HepG2 (cell line): ENCODE results near the gene KAT7. TPM values are rescaled to one million over a fixed set of nuclear protein-coding genes. Genes with fewer than 3 reads are reported as not detected.

Experiments used
- ATAC-seq: fragments of 200-7000 bp; cut with Tn5 transposase; 3 replicates; pipeline ENCODE4 v1.9.1; 2020; ENCODE audit warnings: mild to moderate bottlenecking, moderate library complexity
- BruUV-seq: library from RNA; stranded (reverse); fragments of 400-500 nt; replicated peaks from 2 replicates; lab custom pipeline; 2021; lab: Mats Ljungman, UMichigan
- CTCF ChIA-PET: fragments of 300-600 bp; formaldehyde crosslinking; extraction: SDS; loops from one replicate; lab custom pipeline; 2021; ENCODE audit warnings: low total read pairs, inconsistent platforms, low intra/inter-chr PET ratio; lab: Yijun Ruan, JAX
- POLR2A ChIA-PET: fragments of 350-600 bp; sonication (Branson Sonifier 250); formaldehyde crosslinking; loops from one replicate; lab custom pipeline; 2020; ENCODE audit warnings: antibody characterized with exemption, inconsistent platforms; lab: Yijun Ruan, JAX
- DNase-seq: peaks from one replicate; pipeline ENCODE4 v3.0.0-alpha.2; 2015; ENCODE audit warnings: low spot score
- FAIRE-seq: peaks from 3 replicates; lab custom pipeline; 2011; peaks lifted over from hg19 to GRCh38; lab: Jason Lieb, UNC
- H2AFZ ChIP-seq: one replicate; pipeline ENCODE4 v1.6.1; 2011; ENCODE audit warnings: low read length, inconsistent platforms
- H3K27ac ChIP-seq: fragments of 300-600 bp; 3 replicates; pipeline ENCODE4 v1.8.0; 2011; ENCODE audit warnings: mixed run types, mild to moderate bottlenecking, mixed read lengths, low read length, inconsistent platforms; ENCODE audit not compliant: insufficient read depth; ENCODE audit errors: extremely low read length
- H3K27me3 ChIP-seq, 2 experiments: fragments of 200-600 bp in 1 of 2; 2 replicates in 1 of 2; 3 replicates in 1 of 2; pipeline versions ENCODE4 v1.6.0 to v1.8.0; 2011; ENCODE audit warnings: low read length in 2 of 2, mild to moderate bottlenecking in 2 of 2, moderate library complexity in 2 of 2, inconsistent platforms in 1 of 2; ENCODE audit not compliant: insufficient read depth in 2 of 2, control insufficient read depth in 1 of 2
- H3K36me3 ChIP-seq, 2 experiments: fragments of 200-600 bp in 1 of 2; replicated peaks in 1 of 2; 2 replicates in 1 of 2; 3 replicates in 1 of 2; pipeline versions ENCODE4 v1.5.1 to v1.8.0; 2011; ENCODE audit warnings: low read length in 2 of 2, inconsistent platforms in 1 of 2; ENCODE audit not compliant: insufficient read depth in 2 of 2, control insufficient read depth in 1 of 2
- H3K4me1 ChIP-seq: 2 replicates; pipeline ENCODE4 v1.5.1; 2012; ENCODE audit warnings: low read length, inconsistent platforms; ENCODE audit not compliant: insufficient read depth
- H3K4me2 ChIP-seq: 2 replicates; pipeline ENCODE4 v1.6.0; 2011; ENCODE audit warnings: low read depth, low read length, inconsistent platforms
- H3K4me3 ChIP-seq, 3 experiments: fragments of 200-600 bp in 1 of 3; sonication (generic), shearing (Covaris generic) in 1 of 3; replicated peaks in 1 of 3; 2 replicates each; pipeline ENCODE4 v1.5.1; 2011 to 2016; ENCODE audit warnings: low read length in 3 of 3, inconsistent platforms in 2 of 3, low read depth in 2 of 3, mild to moderate bottlenecking in 2 of 3, control low read depth in 1 of 3, mixed read lengths in 1 of 3; ENCODE audit not compliant: insufficient read depth in 1 of 3
- H3K79me2 ChIP-seq: one replicate; pipeline ENCODE4 v1.6.1; 2011; ENCODE audit warnings: low read length, inconsistent platforms; ENCODE audit not compliant: insufficient read depth
- H3K9ac ChIP-seq: 2 replicates; pipeline ENCODE4 v1.6.0; 2011; ENCODE audit warnings: mild to moderate bottlenecking, low read depth, low read length, inconsistent platforms; ENCODE audit not compliant: insufficient read depth
- H3K9me3 ChIP-seq: 2 replicates; pipeline ENCODE4 v1.5.1; 2012; ENCODE audit warnings: mild to moderate bottlenecking, low read length
- H4K20me1 ChIP-seq: 2 replicates; pipeline ENCODE4 v1.6.0; 2011; ENCODE audit warnings: inconsistent platforms, mild to moderate bottlenecking, low read length, moderate library complexity; ENCODE audit not compliant: insufficient read depth
- AGO2 ChIP-seq: fragments of 200-400 bp; formaldehyde crosslinking; optimal IDR thresholded peaks from 2 replicates; pipeline ENCODE3; 2017; ENCODE audit warnings: mild to moderate bottlenecking, low read depth, low read length, moderate library complexity
- AKAP8 ChIP-seq: sonication (generic); formaldehyde crosslinking; IDR thresholded peaks from 2 replicates; pipeline ENCODE4 v1.5.1; 2020; ENCODE audit warnings: mild to moderate bottlenecking, missing genetic modification reagents
- BCL6 ChIP-seq: IDR thresholded peaks from 2 replicates; pipeline ENCODE4 v1.6.1; 2016; ENCODE audit warnings: missing genetic modification reagents, missing compliant biosample characterization
- CENPX ChIP-seq: sonication (generic); formaldehyde crosslinking; IDR thresholded peaks from 2 replicates; pipeline ENCODE4 v1.9.0; 2021; ENCODE audit warnings: mild to moderate bottlenecking, missing genetic modification reagents, moderate library complexity
- ERF ChIP-seq: IDR thresholded peaks from 2 replicates; pipeline ENCODE4 v1.6.1; 2018; ENCODE audit warnings: missing biosample characterization, missing genetic modification reagents
- HDAC1 ChIP-seq: sonication (generic); formaldehyde crosslinking; IDR thresholded peaks from 2 replicates; pipeline ENCODE4 v1.5.1; 2020; ENCODE audit warnings: mild to moderate bottlenecking, missing genetic modification reagents
- KDM5B ChIP-seq: sonication (generic); formaldehyde crosslinking; IDR thresholded peaks from 2 replicates; pipeline ENCODE4 v1.4.0; 2020; ENCODE audit warnings: missing genetic modification reagents, mild to moderate bottlenecking, borderline replicate concordance
- KLF13 ChIP-seq: sonication (generic); formaldehyde crosslinking; IDR thresholded peaks from 2 replicates; pipeline ENCODE4 v1.4.0; 2020; ENCODE audit warnings: mild to moderate bottlenecking, missing genetic modification reagents
- MED1 ChIP-seq: sonication (generic); formaldehyde crosslinking; IDR thresholded peaks from 2 replicates; pipeline ENCODE4 v1.4.0; 2020; ENCODE audit warnings: missing genetic modification reagents
- MTF1 ChIP-seq: sonication (generic); formaldehyde crosslinking; IDR thresholded peaks from 2 replicates; pipeline ENCODE4 v1.5.0; 2020; ENCODE audit warnings: missing genetic modification reagents
- NFRKB ChIP-seq: fragments of 450-650 bp; IDR thresholded peaks from 2 replicates; pipeline ENCODE4 v1.6.1; 2017
- RFX1 ChIP-seq: fragments of 450-650 bp; IDR thresholded peaks from 2 replicates; pipeline ENCODE4 v1.6.1; 2017
- SATB2 ChIP-seq: sonication (generic); formaldehyde crosslinking; IDR thresholded peaks from 2 replicates; pipeline ENCODE4 v1.5.0; 2020; ENCODE audit warnings: missing genetic modification reagents
- TARDBP ChIP-seq: sonication (generic); formaldehyde crosslinking; IDR thresholded peaks from 2 replicates; pipeline ENCODE4 v1.8.0; 2022; ENCODE audit warnings: mild to moderate bottlenecking, missing genetic modification reagents
- TBX2 ChIP-seq: sonication (generic); formaldehyde crosslinking; IDR thresholded peaks from 2 replicates; pipeline ENCODE4 v1.5.0; 2020; ENCODE audit warnings: missing genetic modification reagents, mild to moderate bottlenecking, borderline replicate concordance
- TIGD3 ChIP-seq: sonication (generic); formaldehyde crosslinking; IDR thresholded peaks from 2 replicates; pipeline ENCODE4 v1.5.1; 2020; ENCODE audit warnings: mild to moderate bottlenecking, missing genetic modification reagents, borderline replicate concordance
- ZFY ChIP-seq: sonication (generic); formaldehyde crosslinking; IDR thresholded peaks from 2 replicates; pipeline ENCODE4 v1.4.0; 2020; ENCODE audit warnings: missing genetic modification reagents
- ZNF142 ChIP-seq: sonication (generic); formaldehyde crosslinking; IDR thresholded peaks from 2 replicates; pipeline ENCODE4 v1.4.0; 2020; ENCODE audit warnings: missing genetic modification reagents
- ZNF530 ChIP-seq: sonication (generic); formaldehyde crosslinking; IDR thresholded peaks from 2 replicates; pipeline ENCODE4 v1.5.0; 2020; ENCODE audit warnings: low read depth, mild to moderate bottlenecking, missing genetic modification reagents
- ZNF713 ChIP-seq: sonication (generic); formaldehyde crosslinking; IDR thresholded peaks from 2 replicates; pipeline ENCODE4 v1.4.0; 2020; ENCODE audit warnings: mild to moderate bottlenecking, missing genetic modification reagents
- WGBS: methylation state at CpG from one replicate; pipeline ENCODE4 v1.1.6; 2017; ENCODE audit warnings: low lambda C conversion rate; 5-methylcytosine and 5-hydroxymethylcytosine counted together
- in situ Hi-C: cut with HindIII; loops from 2 replicates; pipeline ENCODE4 v1.10.0; 2017; ENCODE audit warnings: low pct_unique_long_range_greater_than_20kb; ENCODE audit not compliant: extremely low pct_ligation_motif_present
- intact Hi-C: fragments of 100-400 bp; cut with micrococcal nuclease; formaldehyde crosslinking; loops from one replicate; pipeline ENCODE4 v1.10.0; 2022; ENCODE audit not compliant: unreplicated experiment
- polyA plus RNA-seq, 8 experiments: library from polyadenylated mRNA; depleted of rRNA in 3 of 8; stranded (reverse) in 7 of 8; unstranded in 1 of 8; fragments of >200 nt; fragmentation: Illumina TruSeq in 4 of 8; extraction: Trizol in 4 of 8; gene quantifications; 2 replicates each; pipeline versions ENCODE4 v1.2.1 to v1.2.3, GENCODE V29; 2011 to 2016; ENCODE audit warnings: low read depth in 4 of 8, missing spikeins in 1 of 8, mixed read lengths in 1 of 8; ENCODE audit not compliant: insufficient read depth in 1 of 8
- total RNA-seq, 5 experiments: library from RNA; depleted of rRNA; stranded (reverse); fragments of >200 nt; fragmentation: Illumina TruSeq; extraction: Trizol; gene quantifications; 2 replicates each; pipeline ENCODE4 v1.2.3, GENCODE V29; 2016; ENCODE audit warnings: low read depth in 1 of 5

The KAT7 gene
- total and polyA plus RNA-seq, 2 of the 13 experiments (the other 11 are each of a cell fraction or from before 2014, with no cell fraction given), result 21.2 to 39.2 TPM

GRCh38 chr17:49752508-49752907 is 36.0 kb upstream of the KAT7 start (continued):
- TF ChIP-seq KDM5B (CRISPR knock-in tag), result no peak
- no peak for TF ChIP-seq KLF13 (CRISPR knock-in tag)
- no peak for TF ChIP-seq CENPX (CRISPR knock-in tag)
- TF ChIP-seq BCL6 (CRISPR knock-in tag), result no peak
- TF ChIP-seq TIGD3 (CRISPR knock-in tag), result no peak
- no peak for TF ChIP-seq HDAC1 (CRISPR knock-in tag)

GRCh38 chr17:49753959-49754391 is 34.5 kb upstream of the KAT7 start:
- Histone ChIP-seq H3K4me1 (peaks cover 3% of the 10 kb centered on the region; the same call in 1 of the 2 replicates), H3K79me2 (peaks cover 4% of the 10 kb centered on the region), H4K20me1 (no peaks in the 10 kb centered on the region), H3K27ac (no peak overlapping the region), H3K27me3 (no peaks in the 10 kb centered on the region), H3K9ac (no peak overlapping the region), H2AFZ (no peak overlapping the region), H3K4me2 (no peak overlapping the region), H3K36me3 (peaks cover 8 to 10% of the 10 kb centered on the region in 2 experiments; a peak in 4 of 5 replicates), H3K4me3 (no peak overlapping the region), H3K9me3 (no peaks in the 10 kb centered on the region)
- in situ Hi-C loops (no loop called here), intact Hi-C loops (no loop called here)
- no peak for FAIRE-seq
- no peak for DNase-seq
- ChIA-PET CTCF (no interaction called here), POLR2A (interaction anchor here (2.7 kb wide), 1 partner anchor 10 kb away, joined by 17 read pairs; the partner anchor contains the start of gene FAM117A)
- WGBS, result 95% methylated on average over 8 of the region's 8 CpGs
- no TSS peak for BruUV-seq
- ATAC-seq, result no peak
- TF ChIP-seq ZNF713 (CRISPR knock-in tag) (no peak), MED1 (no peak), RFX1 (no peak), AKAP8 (no peak), SATB2 (no peak), AGO2 (no peak), ZFY (CRISPR knock-in tag) (no peak), ZNF530 (CRISPR knock-in tag) (no peak), MTF1 (CRISPR knock-in tag) (no peak), TARDBP (CRISPR knock-in tag) (no peak), TBX2 (no peak), ERF (CRISPR knock-in tag) (no peak), NFRKB (no peak), ZNF142 (CRISPR knock-in tag) (no peak)
